NT2/D1 (cell line): ENCODE measurements around the gene ATF6B.
"Not testable (repeated sequence)": the region's sequence is repeated elsewhere in the genome, so short reads cannot be mapped to it uniquely, and the experiment has no call there.

Experiments
- DNase-seq: peaks from one replicate; pipeline ENCODE4 v3.0.0-alpha.2; 2011; ENCODE audit warnings: low read depth, low spot score
- H3K27me3 ChIP-seq: 2 replicates; pipeline ENCODE4 v1.6.0; 2011; ENCODE audit warnings: mild to moderate bottlenecking; ENCODE audit not compliant: insufficient read length, insufficient read depth
- H3K36me3 ChIP-seq: 2 replicates; pipeline ENCODE4 v1.6.1; 2011; ENCODE audit warnings: mild to moderate bottlenecking, low read length, mixed read lengths; ENCODE audit not compliant: insufficient read depth, insufficient read length
- H3K4me1 ChIP-seq: 2 replicates; pipeline ENCODE4 v1.5.1; 2011; ENCODE audit not compliant: insufficient read depth, insufficient read length
- H3K4me3 ChIP-seq: 2 replicates; pipeline ENCODE4 v1.5.1; 2011; ENCODE audit warnings: low read depth; ENCODE audit not compliant: insufficient read length
- H3K9ac ChIP-seq: 2 replicates; pipeline ENCODE4 v1.6.0; 2011; ENCODE audit warnings: low read depth; ENCODE audit not compliant: insufficient read length
- H3K9me3 ChIP-seq: 2 replicates; pipeline ENCODE4 v1.5.1; 2011; ENCODE audit warnings: mild to moderate bottlenecking, low read length; ENCODE audit not compliant: insufficient read depth
- SUZ12 ChIP-seq: IDR thresholded peaks from 2 replicates; pipeline ENCODE4 v1.6.1; 2011; ENCODE audit not compliant: insufficient read length, insufficient read depth; ENCODE audit errors: extremely low read depth
- YY1 ChIP-seq: IDR thresholded peaks from 2 replicates; pipeline ENCODE4 v1.6.1; 2011; ENCODE audit not compliant: insufficient read length, insufficient read depth
- ZNF274 ChIP-seq: IDR thresholded peaks from 2 replicates; pipeline ENCODE4 v1.6.1; 2011; ENCODE audit warnings: mild to moderate bottlenecking, low read depth, low read length

The ATF6B gene

GRCh38 chr6:32109114-32109764 lies 18.8 kb downstream of the ATF6B start, which contains the start of gene TNXB:
TSS of gene TNXB (minus strand) at chr6:32109338. CDS start at chr6:32098198, 11,140 bp downstream.
- Histone ChIP-seq H3K36me3 (peaks cover 17% of the 10 kb centered on the region), H3K4me3 (no peak within 1 kb of the TSS), H3K9ac (peak within 1 kb of the TSS; percentile 21), H3K9me3 (no peaks in the 10 kb centered on the region), H3K4me1 (peaks cover 10% of the 10 kb centered on the region), H3K27me3 (no peaks in the 10 kb centered on the region)
- no peak for TF ChIP-seq YY1
- TF ChIP-seq ZNF274: no peak
- no peak for TF ChIP-seq SUZ12
- DNase-seq: no peak

DNA sequence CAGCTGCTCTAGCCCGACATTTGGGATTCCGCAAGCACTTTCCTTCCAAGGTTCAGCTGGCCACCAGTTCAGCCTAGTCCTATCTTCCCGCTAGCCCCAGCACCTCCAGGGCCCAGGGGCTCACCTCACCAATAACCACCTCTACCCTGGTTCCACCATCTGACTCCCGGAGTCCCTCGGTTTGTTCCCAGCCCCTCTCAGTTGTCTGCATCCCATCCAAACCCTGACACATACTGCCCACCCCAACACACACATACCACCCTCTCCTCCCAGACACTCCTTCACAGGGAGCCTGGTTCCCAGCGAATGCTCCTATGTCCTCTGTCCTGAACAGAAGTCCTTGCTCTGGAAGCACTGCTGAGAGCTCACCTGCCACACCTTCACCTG lies 19.3 kb downstream of the ATF6B start:
- Histone ChIP-seq H3K4me1 (peaks cover 7% of the 10 kb centered on the region), H3K9ac (peak overlapping the region; percentile 21), H3K4me3 (no peak overlapping the region), H3K9me3 (no peaks in the 10 kb centered on the region), H3K36me3 (peaks cover 17% of the 10 kb centered on the region), H3K27me3 (no peaks in the 10 kb centered on the region)
- TF ChIP-seq ZNF274: no peak
- TF ChIP-seq YY1: no peak
- no peak for TF ChIP-seq SUZ12
- no peak for DNase-seq

- DNase-seq: no peak
- Histone ChIP-seq H3K9me3 (no peaks in the 10 kb centered on the region), H3K4me1 (peaks cover 7% of the 10 kb centered on the region), H3K4me3 (no peak overlapping the region), H3K27me3 (no peaks in the 10 kb centered on the region), H3K9ac (peak overlapping the region; percentile 4), H3K36me3 (peaks cover 14% of the 10 kb centered on the region)
- no peak for TF ChIP-seq SUZ12
- no peak for TF ChIP-seq YY1
- no peak for TF ChIP-seq ZNF274
Observed at GRCh38 chr6:32108094-32108627, 19.9 kb downstream of the ATF6B start.

- Histone ChIP-seq H3K36me3 (peaks cover 10% of the 10 kb centered on the region), H3K9ac (peak overlapping the region; percentile 4), H3K4me1 (peaks cover 7% of the 10 kb centered on the region), H3K9me3 (no peaks in the 10 kb centered on the region), H3K27me3 (no peaks in the 10 kb centered on the region), H3K4me3 (no peak overlapping the region)
- TF ChIP-seq ZNF274 (no peak), SUZ12 (no peak), YY1 (no peak)
- no peak for DNase-seq
Observed at GRCh38 chr6:32107406-32107805, 20.6 kb downstream of the ATF6B start.

- H3K9ac ChIP-seq: no peak overlapping the region
- no peaks in the 10 kb centered on the region for H3K9me3 ChIP-seq
- no peak for TF ChIP-seq ZNF274
- TF ChIP-seq YY1: no peak
- no peak for TF ChIP-seq SUZ12
- peaks cover 7% of the 10 kb centered on the region for H3K4me1 ChIP-seq
- H3K4me3 ChIP-seq: no peak overlapping the region
- no peaks in the 10 kb centered on the region for H3K27me3 ChIP-seq
- H3K36me3 ChIP-seq: no peaks in the 10 kb centered on the region
- no peak for DNase-seq
Observed at GRCh38 chr6:32105433-32105832, 22.6 kb downstream of the ATF6B start.

DNA sequence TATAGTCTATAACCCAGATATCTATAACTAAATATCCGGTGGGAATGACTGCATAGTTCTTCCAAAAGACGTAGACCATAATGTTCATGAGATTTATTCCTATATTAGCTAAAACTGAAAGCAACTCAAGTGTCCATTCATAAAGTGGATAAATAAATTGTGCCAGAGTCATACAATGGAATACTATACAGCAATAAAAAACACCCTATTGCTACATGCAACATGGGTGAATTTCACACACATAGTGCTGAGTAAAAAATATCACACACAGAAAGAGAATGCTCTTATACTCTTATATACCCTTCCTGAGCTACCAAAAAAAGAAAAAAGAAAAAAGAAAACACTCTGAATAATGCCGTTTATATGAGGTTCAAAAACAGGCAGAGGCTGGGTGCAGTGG lies 25.8 kb downstream of the ATF6B start:
- H3K4me3 ChIP-seq: no peak overlapping the region
- no peaks in the 10 kb centered on the region for H3K36me3 ChIP-seq
- peaks cover 14% of the 10 kb centered on the region for H3K27me3 ChIP-seq
- DNase-seq: no peak
- H3K4me1 ChIP-seq: no peaks in the 10 kb centered on the region
- TF ChIP-seq ZNF274 (no peak), YY1 (no peak), SUZ12 (no peak)
- H3K9me3 ChIP-seq: no peaks in the 10 kb centered on the region
- no peak overlapping the region for H3K9ac ChIP-seq

DNA sequence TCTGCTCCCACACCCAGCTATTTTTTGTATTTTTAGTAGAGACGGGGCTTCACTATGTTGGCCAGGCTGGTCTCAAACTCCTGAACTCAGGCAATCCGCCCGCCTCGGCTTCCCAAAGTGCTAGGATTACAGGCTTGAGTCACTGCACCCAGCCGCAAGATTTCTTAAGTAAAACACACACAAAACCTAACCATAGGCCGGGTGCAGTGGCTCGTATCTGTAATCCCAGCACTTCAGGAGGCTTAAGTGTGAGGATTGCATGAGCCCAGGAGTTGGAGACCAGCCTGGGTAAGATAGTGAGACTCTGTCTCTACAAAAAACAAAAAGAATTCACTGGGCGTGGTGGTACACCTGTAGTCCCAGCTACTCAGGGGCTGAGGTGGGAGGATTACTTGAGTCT lies 27.8 kb downstream of the ATF6B start:
- H3K9me3 ChIP-seq, H3K4me3 ChIP-seq, H3K36me3 ChIP-seq, H3K9ac ChIP-seq, DNase-seq, H3K4me1 ChIP-seq: not testable (repeated sequence)
- peaks cover 34% of the 10 kb centered on the region for H3K27me3 ChIP-seq
